Measurements from ENCODE around the gene EFCAB10.

EFCAB10 gene

DNA sequence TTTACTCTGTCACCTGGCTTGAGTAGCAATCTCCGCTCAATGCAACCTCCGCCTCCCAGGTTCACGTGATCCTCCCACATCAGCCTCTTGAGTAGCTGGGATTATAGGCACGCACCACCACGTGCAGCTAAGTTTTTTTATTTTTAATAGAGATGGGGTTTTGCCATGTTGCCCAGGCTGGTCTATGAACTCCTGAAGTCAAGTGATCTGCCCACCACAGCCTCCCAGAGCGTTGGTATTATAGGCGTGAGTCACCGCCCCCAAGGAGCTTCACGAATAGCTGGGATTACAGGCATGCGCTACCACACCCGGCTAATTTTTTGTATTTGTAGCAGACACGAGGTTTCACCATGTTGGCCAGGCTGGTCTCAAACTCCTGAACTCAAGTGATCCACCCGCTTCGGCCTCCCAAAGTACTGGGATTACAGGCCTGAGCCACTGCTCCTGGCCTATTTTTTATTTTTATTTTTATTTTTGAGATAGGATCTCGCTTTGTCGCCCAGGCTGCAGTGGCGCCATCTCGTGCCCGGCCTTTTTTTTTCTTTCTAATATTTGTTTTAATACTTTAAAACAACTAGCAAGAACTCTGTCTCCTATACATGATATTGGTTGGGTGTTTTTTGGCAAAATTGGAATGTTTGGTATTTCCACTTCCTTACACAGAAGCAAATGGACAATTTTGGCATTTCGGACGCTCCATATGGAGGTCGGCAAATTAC lies 1.1 kb downstream of the EFCAB10 start:
- H3K79me2 ChIP-seq (ENCODE audit: insufficient read depth, low read length), result no peaks in the 10 kb centered on the region
- H3K9ac ChIP-seq (ENCODE audit: low read depth, low read length, poor library complexity, severe bottlenecking), result no peak overlapping the region
- H3K9me3 ChIP-seq (ENCODE audit: insufficient read depth, low read depth, low read length), result no peaks in the 10 kb centered on the region
- H3K4me2 ChIP-seq (ENCODE audit: low read depth, low read length, poor library complexity, severe bottlenecking), result no peak overlapping the region
- H3K36me3 ChIP-seq (ENCODE audit: insufficient read depth, low read length), result no peaks in the 10 kb centered on the region
- H3K4me3 ChIP-seq (ENCODE audit: low read length, poor library complexity, severe bottlenecking), result no peak overlapping the region
- no peaks in the 10 kb centered on the region for H3F3A ChIP-seq (ENCODE audit: low read depth)
- H3K4me1 ChIP-seq (ENCODE audit: insufficient read depth, low read length, poor library complexity, severe bottlenecking), result no peaks in the 10 kb centered on the region
- no peaks in the 10 kb centered on the region for H4K20me1 ChIP-seq (ENCODE audit: insufficient read depth, low read length, poor library complexity, severe bottlenecking)
- no peak overlapping the region for H2AFZ ChIP-seq (ENCODE audit: low read length)
- no peaks in the 10 kb centered on the region for H3K9me2 ChIP-seq (replicated peaks; ENCODE audit: low read depth, low read length)
- TF ChIP-seq EZH2phosphoT487 (IDR thresholded peaks at IDR 0.05; ENCODE audit: borderline replicate concordance), result no peak
- TF ChIP-seq, protein P1, sequence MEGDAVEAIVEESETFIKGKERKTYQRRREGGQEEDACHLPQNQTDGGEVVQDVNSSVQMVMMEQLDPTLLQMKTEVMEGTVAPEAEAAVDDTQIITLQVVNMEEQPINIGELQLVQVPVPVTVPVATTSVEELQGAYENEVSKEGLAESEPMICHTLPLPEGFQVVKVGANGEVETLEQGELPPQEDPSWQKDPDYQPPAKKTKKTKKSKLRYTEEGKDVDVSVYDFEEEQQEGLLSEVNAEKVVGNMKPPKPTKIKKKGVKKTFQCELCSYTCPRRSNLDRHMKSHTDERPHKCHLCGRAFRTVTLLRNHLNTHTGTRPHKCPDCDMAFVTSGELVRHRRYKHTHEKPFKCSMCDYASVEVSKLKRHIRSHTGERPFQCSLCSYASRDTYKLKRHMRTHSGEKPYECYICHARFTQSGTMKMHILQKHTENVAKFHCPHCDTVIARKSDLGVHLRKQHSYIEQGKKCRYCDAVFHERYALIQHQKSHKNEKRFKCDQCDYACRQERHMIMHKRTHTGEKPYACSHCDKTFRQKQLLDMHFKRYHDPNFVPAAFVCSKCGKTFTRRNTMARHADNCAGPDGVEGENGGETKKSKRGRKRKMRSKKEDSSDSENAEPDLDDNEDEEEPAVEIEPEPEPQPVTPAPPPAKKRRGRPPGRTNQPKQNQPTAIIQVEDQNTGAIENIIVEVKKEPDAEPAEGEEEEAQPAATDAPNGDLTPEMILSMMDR (conservative IDR thresholded peaks at IDR 0.05; ENCODE audit: low read length), result no peak
- H3K27me3 ChIP-seq (ENCODE audit: insufficient read depth, low read length, poor library complexity, severe bottlenecking), result no peaks in the 10 kb centered on the region

DNA sequence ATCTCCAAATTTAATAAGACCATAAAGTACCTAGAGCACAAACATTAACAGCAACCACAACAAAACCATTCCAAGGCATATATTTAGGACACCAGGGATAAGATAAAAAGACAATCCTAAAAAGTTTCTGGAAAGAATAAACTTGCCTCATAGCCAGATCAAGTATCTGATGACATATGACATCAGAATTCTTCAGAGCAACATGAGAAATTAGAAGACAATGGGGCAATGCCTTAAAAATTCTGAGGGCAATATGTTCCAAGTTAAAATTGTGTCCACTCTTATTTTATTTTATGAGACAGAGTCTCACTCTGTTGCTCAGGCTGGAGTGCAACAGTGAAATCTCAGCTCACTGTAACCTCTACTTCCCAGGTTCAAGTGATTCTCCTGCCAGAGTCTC lies 2.8 kb downstream of the EFCAB10 start:
- Histone ChIP-seq H3K79me2 (ENCODE audit: insufficient read depth, low read length) (no peaks in the 10 kb centered on the region), H2AFZ (ENCODE audit: low read length) (no peak overlapping the region), H3K27me3 (ENCODE audit: insufficient read depth, low read length, poor library complexity, severe bottlenecking) (no peaks in the 10 kb centered on the region), H3K36me3 (ENCODE audit: insufficient read depth, low read length) (no peaks in the 10 kb centered on the region), H3K9me2 (replicated peaks; ENCODE audit: low read depth, low read length) (no peaks in the 10 kb centered on the region), H3K9ac (ENCODE audit: low read depth, low read length, poor library complexity, severe bottlenecking) (no peak overlapping the region), H3K4me1 (ENCODE audit: insufficient read depth, low read length, poor library complexity, severe bottlenecking) (no peaks in the 10 kb centered on the region), H4K20me1 (ENCODE audit: insufficient read depth, low read length, poor library complexity, severe bottlenecking) (no peaks in the 10 kb centered on the region), H3K4me2 (ENCODE audit: low read depth, low read length, poor library complexity, severe bottlenecking) (no peak overlapping the region), H3K9me3 (ENCODE audit: insufficient read depth, low read depth, low read length) (no peaks in the 10 kb centered on the region), H3F3A (ENCODE audit: low read depth) (no peaks in the 10 kb centered on the region), H3K4me3 (ENCODE audit: low read length, poor library complexity, severe bottlenecking) (no peak overlapping the region)
- TF ChIP-seq, protein P1 (conservative IDR thresholded peaks at IDR 0.05; ENCODE audit: low read length), result no peak
- TF ChIP-seq EZH2phosphoT487 (IDR thresholded peaks at IDR 0.05; ENCODE audit: borderline replicate concordance), result no peak

DNA sequence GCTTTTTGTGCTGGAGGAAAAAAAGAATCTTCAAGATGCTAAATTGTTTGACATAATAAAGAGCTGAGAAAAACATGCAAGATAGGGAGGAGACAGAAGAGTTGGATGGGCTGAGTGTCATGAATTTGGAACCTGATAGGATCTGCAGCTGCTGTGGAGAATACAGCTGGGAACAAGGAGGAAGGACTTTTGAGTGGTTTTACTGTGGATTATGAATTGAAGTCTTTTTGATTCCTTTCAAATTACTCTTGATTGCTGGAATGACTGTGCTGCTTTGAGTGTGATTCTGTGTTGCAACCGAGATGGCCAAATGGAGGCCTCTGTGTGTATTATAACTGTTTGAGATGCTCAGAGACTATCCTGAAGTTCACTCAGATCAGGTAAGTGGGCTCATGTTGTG lies 4.0 kb downstream of the EFCAB10 start:
- Histone ChIP-seq H3K4me3 (ENCODE audit: low read length, poor library complexity, severe bottlenecking) (no peak overlapping the region), H4K20me1 (ENCODE audit: insufficient read depth, low read length, poor library complexity, severe bottlenecking) (no peaks in the 10 kb centered on the region), H3K4me2 (ENCODE audit: low read depth, low read length, poor library complexity, severe bottlenecking) (no peak overlapping the region), H3K79me2 (ENCODE audit: insufficient read depth, low read length) (no peaks in the 10 kb centered on the region), H3K27me3 (ENCODE audit: insufficient read depth, low read length, poor library complexity, severe bottlenecking) (no peaks in the 10 kb centered on the region), H3F3A (ENCODE audit: low read depth) (no peaks in the 10 kb centered on the region), H3K9ac (ENCODE audit: low read depth, low read length, poor library complexity, severe bottlenecking) (no peak overlapping the region), H3K36me3 (ENCODE audit: insufficient read depth, low read length) (no peaks in the 10 kb centered on the region), H3K4me1 (ENCODE audit: insufficient read depth, low read length, poor library complexity, severe bottlenecking) (no peaks in the 10 kb centered on the region), H2AFZ (ENCODE audit: low read length) (no peak overlapping the region), H3K9me2 (replicated peaks; ENCODE audit: low read depth, low read length) (no peaks in the 10 kb centered on the region), H3K9me3 (ENCODE audit: insufficient read depth, low read depth, low read length) (no peaks in the 10 kb centered on the region)
- TF ChIP-seq EZH2phosphoT487 (IDR thresholded peaks at IDR 0.05; ENCODE audit: borderline replicate concordance), result no peak
- TF ChIP-seq, protein P1 (conservative IDR thresholded peaks at IDR 0.05; ENCODE audit: low read length), result no peak

Measured in Loucy (cell line).